Tibial nerve (tissue), 4 donors: ENCODE measurements around the gene MFSD12. TPM values are rescaled to one million over a fixed set of nuclear protein-coding genes. Genes with fewer than 3 reads are reported as not detected.

ENCODE experiments used
- DNase-seq, 2 donors: peaks; one replicate each; pipeline ENCODE4 v3.0.0-alpha.2; 2019; ENCODE audit warnings: low spot score in 2 of 2
- H3K27ac ChIP-seq, 4 donors: fragments of 200-600 bp; sonication (generic) in 3 of 4; one replicate each; pipeline ENCODE4 v1.5.1; 2017 to 2019; ENCODE audit warnings: mild to moderate bottlenecking in 1 of 4
- H3K27me3 ChIP-seq, 2 donors: fragments of 200-600 bp; sonication (generic) in 1 of 2; one replicate each; pipeline versions ENCODE4 v1.5.1 to v1.6.0; 2017 to 2019
- H3K36me3 ChIP-seq, 3 donors: fragments of 200-600 bp; sonication (generic); one replicate each; pipeline ENCODE4 v1.5.1; 2018 to 2019
- H3K4me1 ChIP-seq, 4 donors: fragments of 200-600 bp; sonication (generic) in 3 of 4; one replicate each; pipeline ENCODE4 v1.5.1; 2017 to 2019
- H3K4me3 ChIP-seq, 4 donors: fragments of 200-600 bp; sonication (generic) in 3 of 4; one replicate each; pipeline ENCODE4 v1.5.1; 2017 to 2019; ENCODE audit warnings: mild to moderate bottlenecking in 1 of 4, moderate library complexity in 1 of 4
- H3K9me3 ChIP-seq, 4 donors: fragments of 200-600 bp; sonication (generic) in 3 of 4; one replicate each; pipeline ENCODE4 v1.5.1; 2017 to 2019
- EP300 ChIP-seq, 2 donors: sonication (generic); formaldehyde crosslinking; IDR thresholded peaks; one replicate each; pipeline ENCODE4 v1.6.1; 2017; ENCODE audit warnings: antibody characterized with exemption in 2 of 2, mild to moderate bottlenecking in 1 of 2
- POLR2A ChIP-seq, 2 donors: fragments of 450-650 bp; IDR thresholded peaks; one replicate each; pipeline ENCODE4 v1.6.1; 2017; ENCODE audit warnings: antibody characterized with exemption in 2 of 2, mild to moderate bottlenecking in 2 of 2, moderate library complexity in 2 of 2
- WGBS, 2 donors: methylation state at CpG; one replicate each; pipeline ENCODE4 v1.1.5; 2018; 5-methylcytosine and 5-hydroxymethylcytosine counted together
- total RNA-seq, 4 donors: library from RNA; depleted of rRNA; stranded (reverse); fragments of >200 nt; gene quantifications; one replicate each; pipeline ENCODE4 v1.1.0, GENCODE V29; 2016
- TF ChIP-seq, protein P1 (sequence below), 5 experiments: fragments of 200-600 bp in 3 of 5; fragments of 450-650 bp in 2 of 5; sonication (generic) in 3 of 5; IDR thresholded peaks; one replicate each; pipeline ENCODE4 v1.5.1; 2016 to 2019; ENCODE audit warnings: antibody characterized with exemption in 5 of 5, mild to moderate bottlenecking in 3 of 5, moderate library complexity in 2 of 5

MFSD12 gene
- total RNA-seq = 100 to 1,000 TPM in 1 of 4 donors, 10 to 100 TPM in 3; 45.7 to 108 (median 62.8) TPM

DNA sequence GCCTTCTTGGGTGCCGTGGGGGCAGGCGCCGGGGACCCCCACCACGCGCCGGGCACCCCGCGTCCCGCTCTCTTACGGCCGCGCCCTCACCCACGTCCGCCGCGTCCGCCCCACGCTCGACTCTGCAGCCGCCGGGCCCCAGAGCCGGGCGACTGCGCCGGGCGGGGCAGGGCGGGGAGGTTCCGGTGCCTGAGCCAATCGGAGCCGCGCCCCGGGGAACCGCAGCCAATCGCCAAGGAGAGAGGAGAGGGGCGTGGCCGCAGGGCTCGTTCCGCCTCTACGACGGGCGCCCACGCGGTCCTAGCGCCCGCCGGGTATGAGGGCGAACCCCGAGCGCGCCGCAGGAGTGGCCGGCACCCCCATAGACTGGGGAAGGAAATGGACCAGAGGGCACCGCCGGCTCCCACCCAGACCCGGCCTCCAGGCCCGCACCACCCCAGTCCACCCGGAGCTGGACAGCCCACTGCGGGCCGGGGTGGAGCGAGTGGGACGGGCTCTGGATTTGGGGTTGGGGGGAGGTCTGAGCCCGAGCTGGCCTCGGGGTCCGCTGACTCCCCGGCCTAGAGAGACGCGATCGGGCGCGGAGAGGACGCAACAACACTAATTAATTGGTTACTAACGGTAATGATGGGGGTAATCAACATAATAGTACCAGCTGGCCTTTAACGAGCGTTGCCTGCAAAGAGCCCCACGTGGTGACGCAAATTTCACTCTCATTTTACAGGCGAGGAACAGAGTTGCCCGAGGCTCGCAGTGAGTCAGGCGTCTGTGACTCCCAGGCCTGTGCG is at the start of gene MFSD12:
TSS of gene MFSD12 (minus strand) at position 126 of the 788 bp plus-strand sequence. CDS start 183 bp downstream, outside the sequence.
- H3K4me3 ChIP-seq = peak within 1 kb of the TSS; percentile 93 to 98 (median 96)
- peak; percentile 91 to 94 for DNase-seq
- no peaks in the 10 kb centered on the region for H3K36me3 ChIP-seq
- peaks cover 0 to 48% (median 26%) of the 10 kb centered on the region in 4 donors for H3K4me1 ChIP-seq
- peak within 1 kb of the TSS; percentile 73 to 96 (median 85) for H3K27ac ChIP-seq
- TF ChIP-seq POLR2A (IDR thresholded peaks at IDR 0.05) (peak; percentile 67 to 86), EP300 (IDR thresholded peaks at IDR 0.05) (peak; percentile 77 to 79)
- TF ChIP-seq, protein P1, sequence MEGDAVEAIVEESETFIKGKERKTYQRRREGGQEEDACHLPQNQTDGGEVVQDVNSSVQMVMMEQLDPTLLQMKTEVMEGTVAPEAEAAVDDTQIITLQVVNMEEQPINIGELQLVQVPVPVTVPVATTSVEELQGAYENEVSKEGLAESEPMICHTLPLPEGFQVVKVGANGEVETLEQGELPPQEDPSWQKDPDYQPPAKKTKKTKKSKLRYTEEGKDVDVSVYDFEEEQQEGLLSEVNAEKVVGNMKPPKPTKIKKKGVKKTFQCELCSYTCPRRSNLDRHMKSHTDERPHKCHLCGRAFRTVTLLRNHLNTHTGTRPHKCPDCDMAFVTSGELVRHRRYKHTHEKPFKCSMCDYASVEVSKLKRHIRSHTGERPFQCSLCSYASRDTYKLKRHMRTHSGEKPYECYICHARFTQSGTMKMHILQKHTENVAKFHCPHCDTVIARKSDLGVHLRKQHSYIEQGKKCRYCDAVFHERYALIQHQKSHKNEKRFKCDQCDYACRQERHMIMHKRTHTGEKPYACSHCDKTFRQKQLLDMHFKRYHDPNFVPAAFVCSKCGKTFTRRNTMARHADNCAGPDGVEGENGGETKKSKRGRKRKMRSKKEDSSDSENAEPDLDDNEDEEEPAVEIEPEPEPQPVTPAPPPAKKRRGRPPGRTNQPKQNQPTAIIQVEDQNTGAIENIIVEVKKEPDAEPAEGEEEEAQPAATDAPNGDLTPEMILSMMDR (IDR thresholded peaks at IDR 0.05) = peak in 1 of 5 experiments; percentile 60
- H3K27me3 ChIP-seq = no peaks in the 10 kb centered on the region
- WGBS, 2 donors = 1 to 3% methylated on average over 26 to 40 of the region's 81 CpGs
- no peaks in the 10 kb centered on the region for H3K9me3 ChIP-seq

DNA sequence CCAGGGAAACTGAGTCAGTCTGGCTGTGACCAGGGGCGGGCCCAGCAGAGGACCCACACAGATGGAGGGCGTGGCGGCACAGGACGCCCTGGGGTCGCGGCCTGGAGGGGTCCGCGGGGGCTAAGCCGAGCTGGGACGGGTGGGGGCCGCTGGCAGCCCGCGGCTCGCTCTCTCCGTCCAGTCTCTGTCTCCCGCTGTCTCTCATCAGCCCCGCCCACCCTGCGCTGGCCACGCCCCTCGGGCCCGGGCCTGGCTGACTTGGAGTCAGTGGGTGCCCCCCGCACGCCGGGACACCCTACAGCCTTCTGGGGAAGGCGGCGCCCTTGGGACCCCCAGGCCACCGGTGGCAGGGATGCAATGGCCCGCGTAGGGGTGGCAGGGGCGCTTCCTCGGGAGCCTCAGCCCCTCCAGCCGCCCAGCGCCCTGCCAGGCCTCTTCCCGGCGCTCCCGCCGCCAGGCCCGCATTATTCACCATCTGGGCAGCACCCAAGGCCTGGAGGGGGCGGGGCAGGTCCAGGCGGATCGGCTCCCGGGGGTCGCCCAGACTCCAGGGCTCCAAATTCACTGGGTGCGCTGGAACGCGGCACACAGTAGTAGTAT is 49.4 kb upstream of the MFSD12 start, which contains the start of gene TBXA2R:
TSS of gene TBXA2R (minus strand) at position 186 of the 600 bp plus-strand sequence. CDS start 6,241 bp downstream, outside the sequence.
- DNase-seq = peak; percentile 78 to 82
- Histone ChIP-seq H3K27ac (peak within 1 kb of the TSS; percentile 71 to 89 (median 80)), H3K36me3 (peaks cover 0 to 22% (median 8%) of the 10 kb centered on the region in 3 donors), H3K4me1 (peaks cover 0 to 72% (median 51%) of the 10 kb centered on the region in 4 donors), H3K4me3 (peak within 1 kb of the TSS; percentile 41 to 60 (median 51)), H3K27me3 (peaks cover 0 to 6% of the 10 kb centered on the region in 2 donors), H3K9me3 (no peaks in the 10 kb centered on the region)
- WGBS, 2 donors = 2 to 6% methylated on average over 7 to 29 of the region's 46 CpGs
- TF ChIP-seq POLR2A (IDR thresholded peaks at IDR 0.05) = peak in 1 of 2 donors; percentile 52
- TF ChIP-seq EP300 (IDR thresholded peaks at IDR 0.05) = peak in 1 of 2 donors; percentile 56
- TF ChIP-seq, protein P1 (IDR thresholded peaks at IDR 0.05) = peak in 1 of 5 experiments; percentile 15

DNA sequence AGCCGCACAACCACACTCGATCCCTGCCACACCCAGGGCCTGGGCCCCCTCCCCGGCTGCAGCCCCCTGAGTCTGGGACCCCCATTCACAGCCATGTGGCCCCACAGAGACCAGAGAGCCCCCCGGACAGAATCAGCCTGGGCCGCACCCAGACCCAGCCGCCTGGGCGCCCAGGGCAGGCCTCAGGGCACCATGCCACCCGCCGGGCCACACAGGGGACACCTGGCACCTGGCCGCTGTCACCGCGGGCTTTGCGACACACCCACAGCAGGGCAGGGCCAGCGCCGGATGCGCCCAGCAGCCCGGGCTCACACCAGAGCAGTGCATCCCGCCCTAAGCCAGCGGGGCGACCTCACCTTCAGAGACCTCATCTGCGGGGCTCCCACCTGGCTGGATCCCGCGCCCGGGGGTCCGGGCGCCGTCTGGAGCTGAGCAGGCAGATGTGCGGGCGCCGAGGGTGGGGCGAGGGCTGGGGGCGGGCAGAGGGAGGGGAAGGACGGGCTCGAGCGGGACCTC is 48.8 kb upstream of the MFSD12 start:
- DNase-seq = no peak
- Histone ChIP-seq H3K27me3 (peaks cover 0 to 6% of the 10 kb centered on the region in 2 donors), H3K4me3 (peak overlapping the region; percentile 41 to 60 (median 51)), H3K9me3 (no peaks in the 10 kb centered on the region), H3K27ac (peak overlapping the region; percentile 71 to 89 (median 80)), H3K4me1 (peaks cover 0 to 72% (median 51%) of the 10 kb centered on the region in 4 donors), H3K36me3 (peaks cover 0 to 17% (median 4%) of the 10 kb centered on the region in 3 donors)
- WGBS, 2 donors = 9 to 14% methylated on average over 4 to 32 of the region's 35 CpGs
- TF ChIP-seq, protein P1 (IDR thresholded peaks at IDR 0.05) = no peak
- TF ChIP-seq EP300 (IDR thresholded peaks at IDR 0.05) (no peak), POLR2A (IDR thresholded peaks at IDR 0.05) (no peak)

DNA sequence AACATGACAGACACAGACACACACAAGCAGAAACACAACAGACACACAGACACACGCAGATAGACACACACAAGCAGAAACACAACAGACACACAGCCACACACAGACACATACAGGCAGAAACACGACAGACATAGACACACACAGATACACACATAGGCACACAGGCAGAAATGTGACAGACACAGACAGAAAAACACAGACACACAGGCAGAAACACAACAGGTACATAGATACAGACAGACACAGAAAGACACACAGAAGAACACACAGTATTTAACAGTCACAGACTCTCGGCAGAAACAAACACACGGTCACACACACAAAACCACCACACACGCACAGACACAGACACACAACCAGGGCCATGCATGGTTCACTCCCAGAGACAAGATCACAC is 48.4 kb upstream of the MFSD12 start:
- H3K27ac ChIP-seq = peak overlapping the region; percentile 71 to 89 (median 80)
- no peaks in the 10 kb centered on the region for H3K9me3 ChIP-seq
- WGBS, 2 donors = 32 to 39% methylated on average over 5 of the region's 5 CpGs
- DNase-seq = no peak
- peaks cover 0 to 72% (median 51%) of the 10 kb centered on the region in 4 donors for H3K4me1 ChIP-seq
- H3K36me3 ChIP-seq = peaks cover 0 to 12% (median 0%) of the 10 kb centered on the region in 3 donors
- peak overlapping the region; percentile 41 to 60 (median 51) for H3K4me3 ChIP-seq
- H3K27me3 ChIP-seq = peaks cover 0 to 6% of the 10 kb centered on the region in 2 donors
- TF ChIP-seq, protein P1 (IDR thresholded peaks at IDR 0.05) = no peak
- TF ChIP-seq POLR2A (IDR thresholded peaks at IDR 0.05) = no peak
- TF ChIP-seq EP300 (IDR thresholded peaks at IDR 0.05) = no peak
